IMR-90 (cell line): ENCODE data around the gene ANKRD10.

Experiments used
- CEBPB ChIP-seq: IDR thresholded peaks from 2 replicates; pipeline ENCODE4 v1.6.1; 2012; ENCODE audit warnings: low read depth, low read length, improper control_type of control experiment
- MXI1 ChIP-seq: IDR thresholded peaks from 2 replicates; pipeline ENCODE4 v1.6.1; 2012; ENCODE audit warnings: low read depth, mild to moderate bottlenecking, low read length, moderate library complexity, borderline replicate concordance
- POLR2A ChIP-seq: IDR thresholded peaks from 2 replicates; pipeline ENCODE4 v1.6.1; 2012; ENCODE audit warnings: mild to moderate bottlenecking, low read depth, low read length
- RAD21 ChIP-seq: IDR thresholded peaks from 2 replicates; pipeline ENCODE4 v1.6.1; 2012; ENCODE audit warnings: low read length, improper control_type of control experiment
- SMC3 ChIP-seq: fragments of 150-350 bp; IDR thresholded peaks from 2 replicates; pipeline ENCODE4 v1.6.1; 2016; ENCODE audit warnings: low read depth, mild to moderate bottlenecking, antibody characterized with exemption, low read length, moderate library complexity
- TF ChIP-seq, protein P1 (sequence below): fragments of 150-350 bp; IDR thresholded peaks from 2 replicates; pipeline ENCODE4 v1.6.1; 2016; ENCODE audit warnings: low read depth, mild to moderate bottlenecking, low read length, moderate library complexity, borderline replicate concordance
- TF ChIP-seq, protein P2 (sequence below): conservative IDR thresholded peaks from 2 replicates; pipeline ENCODE4 v1.5.1; 2012; ENCODE audit warnings: mild to moderate bottlenecking, low read depth, low read length, improper control_type of control experiment

DNA sequence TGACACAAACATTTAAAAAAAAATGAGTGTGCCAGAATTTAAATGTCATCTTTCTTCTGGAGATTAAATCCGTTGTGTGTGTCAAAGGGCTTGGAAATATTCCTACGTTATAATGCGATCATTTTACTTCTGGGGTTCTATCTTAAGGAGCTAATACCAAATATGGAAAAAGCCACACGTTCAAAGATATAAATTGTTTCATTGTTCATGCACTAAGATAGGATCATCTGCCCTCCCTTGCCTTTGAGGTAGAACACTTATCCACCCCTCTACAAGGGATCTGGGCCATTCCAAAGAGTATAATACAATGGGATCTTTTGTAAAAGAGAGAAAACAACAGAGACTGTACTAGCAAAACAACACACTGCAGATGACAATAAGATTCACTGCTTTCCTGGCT lies 64.9 kb downstream of the ANKRD10 start:
- TF ChIP-seq SMC3 (no peak), CEBPB (no peak), MXI1 (no peak), RAD21 (no peak), POLR2A (no peak)
- TF ChIP-seq, protein P1, sequence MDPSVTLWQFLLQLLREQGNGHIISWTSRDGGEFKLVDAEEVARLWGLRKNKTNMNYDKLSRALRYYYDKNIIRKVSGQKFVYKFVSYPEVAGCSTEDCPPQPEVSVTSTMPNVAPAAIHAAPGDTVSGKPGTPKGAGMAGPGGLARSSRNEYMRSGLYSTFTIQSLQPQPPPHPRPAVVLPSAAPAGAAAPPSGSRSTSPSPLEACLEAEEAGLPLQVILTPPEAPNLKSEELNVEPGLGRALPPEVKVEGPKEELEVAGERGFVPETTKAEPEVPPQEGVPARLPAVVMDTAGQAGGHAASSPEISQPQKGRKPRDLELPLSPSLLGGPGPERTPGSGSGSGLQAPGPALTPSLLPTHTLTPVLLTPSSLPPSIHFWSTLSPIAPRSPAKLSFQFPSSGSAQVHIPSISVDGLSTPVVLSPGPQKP = no peak
- TF ChIP-seq, protein P2, sequence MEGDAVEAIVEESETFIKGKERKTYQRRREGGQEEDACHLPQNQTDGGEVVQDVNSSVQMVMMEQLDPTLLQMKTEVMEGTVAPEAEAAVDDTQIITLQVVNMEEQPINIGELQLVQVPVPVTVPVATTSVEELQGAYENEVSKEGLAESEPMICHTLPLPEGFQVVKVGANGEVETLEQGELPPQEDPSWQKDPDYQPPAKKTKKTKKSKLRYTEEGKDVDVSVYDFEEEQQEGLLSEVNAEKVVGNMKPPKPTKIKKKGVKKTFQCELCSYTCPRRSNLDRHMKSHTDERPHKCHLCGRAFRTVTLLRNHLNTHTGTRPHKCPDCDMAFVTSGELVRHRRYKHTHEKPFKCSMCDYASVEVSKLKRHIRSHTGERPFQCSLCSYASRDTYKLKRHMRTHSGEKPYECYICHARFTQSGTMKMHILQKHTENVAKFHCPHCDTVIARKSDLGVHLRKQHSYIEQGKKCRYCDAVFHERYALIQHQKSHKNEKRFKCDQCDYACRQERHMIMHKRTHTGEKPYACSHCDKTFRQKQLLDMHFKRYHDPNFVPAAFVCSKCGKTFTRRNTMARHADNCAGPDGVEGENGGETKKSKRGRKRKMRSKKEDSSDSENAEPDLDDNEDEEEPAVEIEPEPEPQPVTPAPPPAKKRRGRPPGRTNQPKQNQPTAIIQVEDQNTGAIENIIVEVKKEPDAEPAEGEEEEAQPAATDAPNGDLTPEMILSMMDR = no peak
